NCI-H345 (cell line): ENCODE measurements around the gene ZNF579.
A peak's percentile ranks its signal among the peaks of the same experiment; 100 is the strongest.
"Not testable (repeated sequence)": the region's sequence is repeated elsewhere in the genome, so short reads cannot be mapped to it uniquely, and the experiment has no call there.

ENCODE experiments used
- DNase-seq: peaks from one replicate; lab custom pipeline; 2025; lab: John Stamatoyannopoulos, UW

Gene ZNF579

GRCh38 chr19:55539090-55539984 is 41.3 kb downstream of the ZNF579 start:
- no peak for DNase-seq

DNA sequence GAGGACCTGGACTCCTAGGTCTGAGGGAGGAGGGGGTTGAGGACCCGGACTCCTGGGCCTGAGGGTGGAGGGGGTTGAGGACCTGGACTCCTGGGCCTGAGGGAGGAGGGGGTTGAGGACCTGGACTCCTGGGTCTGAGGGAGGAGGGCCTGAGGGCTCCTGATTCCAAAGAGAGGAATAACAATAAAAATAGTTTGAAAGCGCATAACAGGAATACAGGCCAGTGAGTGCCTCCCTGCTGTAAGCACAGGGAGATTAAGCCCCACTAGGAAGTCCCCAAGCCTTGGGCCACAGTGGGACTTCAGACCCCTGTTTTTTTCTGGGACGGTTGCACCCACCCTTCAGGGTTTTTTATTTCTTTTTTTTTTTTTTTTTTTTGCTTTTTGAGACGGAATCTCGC is 42.5 kb downstream of the ZNF579 start:
- DNase-seq, result no peak

DNA sequence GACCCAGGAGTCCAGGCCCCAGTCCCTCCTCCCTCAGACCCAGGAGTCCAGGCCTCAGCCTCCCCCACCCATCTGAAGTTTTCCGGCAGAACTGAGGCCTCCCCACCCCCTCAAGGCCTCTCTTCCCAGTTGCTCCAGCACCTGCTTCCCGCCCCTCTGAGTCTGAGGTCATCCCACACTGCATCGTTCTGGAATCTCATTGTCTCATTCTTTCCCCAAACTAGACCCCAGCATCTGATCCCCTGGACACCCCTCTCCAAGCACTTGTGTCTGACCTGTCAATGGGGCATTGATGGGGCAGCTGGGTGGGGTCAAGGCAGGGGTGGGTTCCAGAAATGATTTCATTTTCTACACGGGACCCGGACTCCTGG is 42.9 kb downstream of the ZNF579 start:
- DNase-seq, result no peak

GRCh38 chr19:55536951-55537740 is 43.5 kb downstream of the ZNF579 start, which contains the start of gene SBK2:
Gene SBK2 (minus strand): TSS chr19:55537133. CDS start chr19:55536294, 839 bp downstream.
- DNase-seq, result no peak

DNA sequence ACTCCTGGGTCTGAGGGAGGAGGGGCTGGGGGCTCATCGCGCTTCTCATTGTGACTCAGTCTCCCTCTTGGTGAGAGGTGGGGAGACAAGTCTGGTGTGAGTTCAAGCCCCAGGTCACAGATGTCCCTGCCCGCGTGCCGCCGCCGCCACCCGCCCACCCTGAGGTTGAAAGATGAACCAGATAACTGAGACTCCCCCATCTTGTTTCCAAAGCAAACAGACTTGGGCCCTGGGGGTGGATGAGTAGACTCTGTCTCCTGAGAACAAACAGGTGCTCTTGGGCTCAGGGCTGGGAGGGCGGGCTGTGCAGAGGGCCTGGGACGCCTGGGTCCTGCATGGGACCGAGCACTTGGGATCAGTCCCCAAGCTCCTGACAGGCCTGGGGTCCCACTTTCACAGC is 44.3 kb downstream of the ZNF579 start:
- no peak for DNase-seq

- DNase-seq, result no peak
Observed at GRCh38 chr19:55535965-55536350, 44.7 kb downstream of the ZNF579 start.

DNA sequence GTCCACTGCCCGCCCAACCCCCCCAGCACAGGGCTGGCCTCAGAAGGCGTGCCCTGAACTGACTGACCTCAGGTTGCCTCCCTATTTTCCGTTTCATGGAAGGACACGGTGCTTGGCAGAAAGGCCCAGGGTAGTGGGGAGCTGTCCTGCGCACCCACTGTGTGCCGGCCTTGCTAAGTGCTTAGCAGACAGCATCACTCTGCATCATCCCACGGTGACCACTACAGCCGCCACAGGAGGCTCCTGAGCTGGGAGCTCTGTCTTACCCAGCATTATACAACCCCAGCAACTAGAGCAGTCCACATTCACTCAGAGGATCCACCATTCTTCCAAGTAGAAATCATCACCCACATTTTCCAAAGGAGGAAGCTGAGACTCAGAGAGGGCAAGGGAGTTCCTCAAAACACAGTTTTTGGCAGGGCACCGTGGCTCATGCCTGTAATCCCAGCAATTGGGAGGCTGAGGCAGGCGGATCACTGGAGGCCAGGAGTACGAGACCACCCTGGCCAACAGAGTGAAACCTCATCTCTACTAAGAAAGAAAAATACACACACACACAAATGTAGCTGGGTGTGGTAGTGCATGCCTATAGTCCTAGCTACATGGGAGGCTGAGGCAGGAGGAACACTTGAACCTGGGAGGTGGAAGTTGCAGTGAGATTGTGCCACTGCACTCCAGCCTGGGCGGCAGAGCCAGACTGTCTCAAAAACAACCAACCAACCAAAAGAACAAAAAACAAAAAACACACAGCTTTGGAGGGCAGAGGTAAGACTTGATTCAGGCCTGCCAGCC is 45.3 kb downstream of the ZNF579 start:
- DNase-seq, result no peak

GRCh38 chr19:55534280-55534679 is 46.4 kb downstream of the ZNF579 start:
- not testable (repeated sequence) for DNase-seq

DNA sequence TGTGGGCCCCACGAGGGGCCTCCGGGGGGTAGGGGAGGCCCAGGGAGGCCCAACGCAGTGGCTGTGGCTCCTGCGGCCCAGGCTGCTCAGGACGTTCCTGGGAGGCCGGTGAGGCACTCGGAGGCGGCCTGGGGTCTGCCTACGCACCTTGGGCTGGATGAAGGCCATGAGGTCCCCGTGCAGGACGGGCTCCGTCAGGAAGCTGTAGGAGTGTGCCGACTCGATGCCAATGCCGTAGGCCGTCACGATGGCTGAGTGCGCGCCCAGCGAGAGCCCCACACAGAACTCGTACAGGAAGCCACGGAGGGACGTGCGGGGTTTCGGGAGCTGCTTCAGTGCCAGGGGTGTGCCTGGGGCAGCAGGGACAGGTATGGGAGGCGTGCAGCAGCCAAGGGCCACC is 49.7 kb downstream of the ZNF579 start:
- no peak for DNase-seq

GRCh38 chr19:55529636-55530234 is 50.9 kb downstream of the ZNF579 start:
- no peak for DNase-seq

- DNase-seq, result peak; percentile 30
Observed at GRCh38 chr19:55528030-55528803, 52.4 kb downstream of the ZNF579 start.

GRCh38 chr19:55527197-55528029 is 53.2 kb downstream of the ZNF579 start:
- no peak for DNase-seq
